NB4 (cell line): ENCODE measurements around the gene SARNP.

Experiments used
- MYC ChIP-seq: IDR thresholded peaks from 2 replicates; pipeline ENCODE4 v1.6.1; 2011; ENCODE audit warnings: low read depth, low read length
- POLR2A ChIP-seq: IDR thresholded peaks from 2 replicates; pipeline ENCODE4 v1.6.1; 2011; ENCODE audit warnings: mild to moderate bottlenecking; ENCODE audit not compliant: insufficient read length; ENCODE audit errors: extremely low read depth
- TF ChIP-seq, protein P1 (sequence below): IDR thresholded peaks from one replicate; pipeline ENCODE4 v1.5.1; 2012; ENCODE audit warnings: low read depth, low read length

DNA sequence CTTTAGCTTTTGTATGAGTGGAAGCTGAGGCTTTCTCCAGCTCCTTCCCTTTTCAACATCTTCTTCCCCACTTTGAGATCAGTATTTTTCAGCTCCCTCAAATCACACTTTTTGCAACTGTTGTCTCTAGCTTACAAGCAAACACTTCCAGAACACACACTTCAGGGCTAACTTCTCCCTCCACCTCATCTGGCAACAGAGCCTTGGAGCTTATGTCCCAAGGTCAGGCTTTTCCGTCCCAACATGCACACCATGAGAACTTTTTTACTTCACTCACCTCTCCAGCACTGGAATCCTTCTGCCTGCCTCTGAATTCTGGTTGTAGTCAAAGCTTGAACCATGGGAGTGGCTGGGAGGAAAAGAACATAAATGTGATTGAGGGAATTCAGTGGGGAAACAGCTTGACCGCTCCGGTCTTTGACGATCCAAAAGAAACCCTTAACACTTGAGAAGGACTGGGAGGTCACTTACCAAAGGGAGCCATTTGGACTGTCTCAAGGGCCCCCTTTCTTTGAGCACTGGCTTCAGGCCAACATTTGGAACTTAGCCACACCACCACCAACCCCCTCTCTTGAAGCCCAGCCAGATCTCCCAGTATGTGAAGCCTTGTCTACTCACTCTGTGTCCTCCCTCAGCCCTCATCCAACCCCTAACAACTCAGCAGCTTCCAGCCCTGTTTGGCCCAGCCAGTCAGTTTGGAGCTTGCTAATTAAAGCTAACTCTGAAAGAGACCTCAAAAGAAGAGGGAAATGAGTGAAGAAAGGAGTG, 105.6 kb downstream of the SARNP start:
- TF ChIP-seq, protein P1, sequence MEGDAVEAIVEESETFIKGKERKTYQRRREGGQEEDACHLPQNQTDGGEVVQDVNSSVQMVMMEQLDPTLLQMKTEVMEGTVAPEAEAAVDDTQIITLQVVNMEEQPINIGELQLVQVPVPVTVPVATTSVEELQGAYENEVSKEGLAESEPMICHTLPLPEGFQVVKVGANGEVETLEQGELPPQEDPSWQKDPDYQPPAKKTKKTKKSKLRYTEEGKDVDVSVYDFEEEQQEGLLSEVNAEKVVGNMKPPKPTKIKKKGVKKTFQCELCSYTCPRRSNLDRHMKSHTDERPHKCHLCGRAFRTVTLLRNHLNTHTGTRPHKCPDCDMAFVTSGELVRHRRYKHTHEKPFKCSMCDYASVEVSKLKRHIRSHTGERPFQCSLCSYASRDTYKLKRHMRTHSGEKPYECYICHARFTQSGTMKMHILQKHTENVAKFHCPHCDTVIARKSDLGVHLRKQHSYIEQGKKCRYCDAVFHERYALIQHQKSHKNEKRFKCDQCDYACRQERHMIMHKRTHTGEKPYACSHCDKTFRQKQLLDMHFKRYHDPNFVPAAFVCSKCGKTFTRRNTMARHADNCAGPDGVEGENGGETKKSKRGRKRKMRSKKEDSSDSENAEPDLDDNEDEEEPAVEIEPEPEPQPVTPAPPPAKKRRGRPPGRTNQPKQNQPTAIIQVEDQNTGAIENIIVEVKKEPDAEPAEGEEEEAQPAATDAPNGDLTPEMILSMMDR, result no peak
- no peak for TF ChIP-seq POLR2A
- TF ChIP-seq MYC, result no peak
